KBM-7 (cell line): ENCODE data around the gene GTF3C1.

ENCODE experiments used
- DNase-seq: peaks from one replicate; pipeline ENCODE4 v3.0.0-alpha.2; 2015
- in situ Hi-C: fragments of 300-500 bp; cut with MboI; formaldehyde crosslinking; loops from 2 replicates; pipeline ENCODE4 v1.14.3; 2020; ENCODE audit warnings: low sequenced_read_pairs, low pct_unique_long_range_greater_than_20kb, mixed read lengths

Gene GTF3C1

DNA sequence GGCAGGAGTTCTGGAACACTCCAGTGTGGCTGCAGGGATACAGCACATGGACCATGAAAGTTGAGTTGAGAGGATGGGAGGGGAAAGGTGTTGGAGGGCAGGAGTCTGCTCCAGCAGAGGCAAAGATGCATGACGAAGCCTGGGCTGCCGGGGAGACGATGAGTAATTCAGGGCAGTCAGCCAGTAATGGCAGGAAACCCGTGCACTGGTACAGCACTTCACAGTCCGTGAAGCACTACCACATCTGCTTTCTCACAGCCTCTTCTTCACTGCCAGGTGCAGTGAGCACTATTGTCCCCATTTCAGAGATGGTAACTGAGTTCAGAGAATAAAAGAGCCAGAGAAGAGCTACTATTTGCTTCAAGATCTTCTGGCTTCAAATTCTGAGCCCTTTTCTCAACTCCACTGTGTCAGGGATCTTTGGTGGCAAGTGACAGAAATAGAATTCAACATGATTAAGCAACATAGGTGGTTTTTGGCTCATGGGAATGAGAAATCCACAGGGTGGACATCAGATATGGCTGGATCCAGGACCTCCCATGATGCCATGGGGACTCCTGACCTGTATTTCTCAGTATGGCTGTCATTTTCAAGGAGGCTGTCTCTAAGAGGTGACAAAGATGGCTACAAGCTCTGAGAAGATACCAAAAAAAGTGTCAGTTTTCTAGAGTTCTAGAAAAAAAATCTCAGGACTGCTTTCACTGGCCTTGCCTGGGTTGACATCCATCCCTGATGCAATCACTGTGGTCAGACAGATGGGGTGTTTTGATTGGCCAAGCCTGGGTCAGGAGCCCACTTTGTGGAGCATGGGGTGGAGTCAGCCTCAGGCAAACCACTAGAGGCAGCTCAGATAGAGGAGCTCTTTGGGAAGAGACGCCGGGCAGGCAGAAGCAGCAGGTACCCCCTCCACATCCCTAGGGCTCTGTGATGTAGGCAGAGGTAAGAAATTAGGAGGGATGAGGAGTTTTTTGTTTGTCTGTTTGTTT, 123.0 kb downstream of the GTF3C1 start:
- DNase-seq, result peak; percentile 83
- in situ Hi-C loops, result no loop called here

- in situ Hi-C loops, result no loop called here
- DNase-seq, result no peak
These were observed 123.8 kb downstream of the GTF3C1 start for GRCh38 chr16:27425961-27426360.

DNA sequence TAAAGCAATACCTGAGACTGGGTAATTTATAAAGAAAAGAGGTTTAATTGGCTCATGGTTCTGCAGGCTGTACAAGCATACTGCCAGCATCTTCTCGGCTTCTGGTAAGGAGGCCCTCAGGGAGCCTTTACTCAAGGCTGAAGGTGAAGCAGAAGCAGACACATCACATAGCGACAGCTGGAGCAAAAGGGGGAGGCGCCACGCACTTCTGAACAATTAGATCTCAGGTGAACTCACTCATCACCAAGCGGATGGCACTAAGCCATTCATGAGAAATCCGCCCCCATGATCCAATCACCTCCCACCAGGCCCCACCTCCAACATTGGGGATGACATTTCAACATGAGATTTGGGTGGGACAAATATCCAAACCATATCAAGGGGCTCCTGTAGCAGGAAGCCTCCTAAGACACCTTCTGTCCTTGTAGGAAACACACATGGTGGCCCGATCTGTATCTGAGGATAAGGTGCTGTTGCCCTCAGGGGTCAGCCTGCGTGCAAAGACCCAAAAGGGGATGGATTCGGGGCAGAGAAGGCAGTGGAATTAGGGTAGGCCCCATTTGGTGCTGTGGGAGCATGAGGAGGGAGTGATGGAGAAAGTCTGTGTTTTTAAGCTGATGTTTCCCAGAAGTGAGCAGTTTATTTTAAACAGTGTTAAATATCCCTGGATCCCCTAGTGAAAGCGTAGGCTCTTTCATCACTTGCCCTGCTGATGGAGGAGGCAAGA, 124.8 kb downstream of the GTF3C1 start:
- in situ Hi-C loops, result no loop called here

DNA sequence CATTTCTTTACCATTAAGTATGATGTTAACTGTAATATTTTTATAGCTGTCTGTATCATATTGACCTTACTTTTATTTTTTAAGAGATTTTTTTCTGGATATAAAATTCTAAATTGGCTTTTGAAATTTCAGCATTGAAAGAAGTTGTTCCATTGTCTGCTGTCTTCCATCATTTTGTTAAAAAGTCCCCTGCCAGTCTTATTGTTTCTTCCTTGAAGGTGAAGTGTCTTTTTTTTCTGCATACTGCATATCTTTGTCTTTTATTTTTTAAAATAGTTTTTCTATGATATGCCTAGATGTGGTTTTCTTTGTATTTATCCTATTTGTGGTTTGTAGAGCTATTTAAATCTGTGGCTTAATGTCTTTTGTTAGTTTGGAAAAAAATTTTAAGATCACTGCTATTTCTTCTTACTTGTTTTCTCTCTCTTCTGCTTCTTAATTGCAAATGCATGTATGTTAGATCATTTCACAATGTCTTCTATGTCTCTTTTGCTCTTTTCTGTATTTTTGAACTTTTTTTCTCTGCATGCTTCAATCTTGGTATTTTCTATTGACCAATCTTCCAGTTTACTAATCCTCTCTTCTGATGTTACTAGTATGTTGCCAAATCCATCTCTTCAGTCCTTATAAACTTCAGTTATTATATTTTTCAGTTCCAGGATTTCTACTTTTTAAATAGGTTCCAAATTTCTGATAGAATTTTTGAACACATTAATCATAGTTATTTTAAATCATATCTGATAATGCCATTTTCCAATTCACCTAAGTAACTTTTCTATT, 127.6 kb downstream of the GTF3C1 start:
- in situ Hi-C loops, result no loop called here
- DNase-seq, result no peak

More for the DNA sequence above, 124.8 kb downstream of the GTF3C1 start:
- DNase-seq, result no peak

DNA sequence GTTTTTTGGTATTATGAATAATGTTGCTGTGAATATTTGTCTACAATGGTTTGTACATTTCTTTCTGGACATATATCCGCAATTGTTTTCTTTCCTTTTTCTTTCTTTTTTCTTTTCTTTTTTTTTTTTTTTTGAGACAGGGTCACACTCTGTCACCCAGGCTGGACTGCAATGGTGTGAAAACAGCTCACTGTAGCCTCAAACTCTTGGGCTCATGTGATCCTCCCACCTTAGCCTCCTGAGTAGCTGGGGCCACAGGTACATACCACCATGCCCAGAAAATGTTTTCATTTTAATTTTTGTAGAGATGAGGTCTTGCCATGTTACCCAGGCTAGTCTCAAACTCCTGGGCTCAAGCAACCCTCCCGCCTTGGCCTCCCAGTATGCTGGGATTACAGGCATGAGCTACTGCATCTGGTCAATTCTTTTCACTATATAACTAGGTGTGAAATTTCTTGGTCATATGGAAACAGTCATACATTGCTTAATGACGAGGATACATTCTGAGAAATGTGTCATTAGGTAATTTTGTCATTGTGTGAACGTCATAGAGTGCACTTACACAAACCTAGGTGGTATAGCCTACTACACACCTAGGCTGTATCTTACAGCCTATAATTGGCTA, 132.6 kb downstream of the GTF3C1 start:
- in situ Hi-C loops, result no loop called here
- DNase-seq, result no peak

DNA sequence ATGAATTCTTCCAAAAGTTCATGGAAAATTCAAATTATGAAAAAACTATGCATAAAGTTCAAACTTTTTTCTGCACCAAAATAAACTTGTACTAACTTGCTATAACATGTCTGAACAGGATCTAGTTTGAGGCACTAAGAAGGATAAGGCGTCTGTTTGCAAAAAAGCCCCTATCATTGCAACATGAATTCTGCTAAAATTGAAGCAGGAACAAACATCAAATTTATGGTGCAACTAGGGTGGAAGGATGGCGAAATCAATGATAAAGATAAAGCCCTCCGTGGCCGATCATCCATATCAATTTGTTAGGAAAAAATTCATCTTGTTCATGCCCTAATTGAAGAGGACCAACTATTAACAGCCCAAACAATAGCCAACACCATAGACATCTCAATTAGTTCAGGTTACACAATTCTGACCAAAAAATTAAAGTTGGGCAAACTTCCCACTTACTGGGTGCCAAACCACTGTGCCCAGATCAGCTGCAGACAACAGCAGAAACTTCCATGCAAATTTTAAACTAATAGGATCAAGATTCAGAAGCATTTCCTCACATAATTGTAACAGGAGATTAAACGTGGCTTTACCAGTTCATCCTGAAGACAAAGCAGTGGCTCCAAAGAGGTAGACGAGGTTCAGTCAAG, 134.8 kb downstream of the GTF3C1 start:
- no peak for DNase-seq
- in situ Hi-C loops, result no loop called here

DNA sequence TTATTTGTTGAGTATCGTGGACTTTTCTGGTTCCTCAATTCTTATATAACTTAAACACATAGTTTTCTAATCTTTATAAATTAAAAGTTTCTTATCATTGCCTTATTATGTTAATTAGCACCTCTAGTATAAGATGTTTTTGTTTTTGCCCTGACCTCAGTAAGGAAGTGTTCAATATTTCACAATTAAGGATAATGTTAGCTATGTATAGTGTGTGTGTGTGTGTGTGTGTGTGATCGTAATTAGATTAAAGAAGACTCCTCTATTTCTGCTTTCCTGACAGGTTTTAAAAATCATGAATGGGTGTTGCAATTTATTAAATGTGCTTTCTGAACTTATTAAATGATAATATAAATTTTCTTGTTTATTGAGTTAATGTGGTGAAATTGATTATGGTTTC, 135.8 kb downstream of the GTF3C1 start:
- DNase-seq, result no peak
- in situ Hi-C loops, result no loop called here

GRCh38 chr16:27410761-27411160, 139.0 kb downstream of the GTF3C1 start:
- DNase-seq, result no peak
- in situ Hi-C loops, result no loop called here
